Measurements from ENCODE around the gene NXNL1.
"Not testable (repeated sequence)": the region's sequence is repeated elsewhere in the genome, so short reads cannot be mapped to it uniquely, and the experiment has no call there.

NXNL1 gene

DNA sequence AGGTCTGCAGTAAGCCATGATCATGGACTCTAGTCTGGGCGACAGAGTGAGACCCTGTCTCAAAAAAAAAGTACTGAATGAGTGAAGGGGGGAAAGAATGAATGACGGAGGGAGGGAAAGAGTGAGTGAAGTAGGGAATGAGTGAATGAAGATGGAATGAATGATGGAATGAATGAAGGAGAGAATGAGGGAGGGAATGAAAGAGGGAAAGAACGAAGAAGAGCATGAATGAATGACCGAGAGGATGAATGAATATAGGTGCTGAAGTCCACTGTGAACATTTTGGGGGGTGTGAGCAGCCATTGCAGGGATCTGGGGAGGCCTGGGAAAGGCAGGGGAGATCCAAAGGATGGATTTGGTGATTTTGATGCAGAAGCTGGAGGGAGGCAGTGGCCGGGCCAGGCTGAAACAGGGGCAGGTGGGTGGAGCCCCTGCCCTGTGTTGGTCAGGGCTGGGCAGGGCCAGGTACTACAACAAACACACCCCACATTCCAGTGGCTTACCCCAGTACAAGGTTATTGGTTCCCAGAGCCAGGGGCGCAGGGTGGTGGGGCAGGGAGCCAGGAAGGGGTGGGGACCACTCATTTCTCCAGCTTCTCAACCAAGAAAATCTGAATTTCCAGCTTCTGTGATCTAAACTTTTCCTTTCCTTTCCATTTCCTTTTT, 23.9 kb upstream of the NXNL1 start:
- DNase-seq, result no peak

- DNase-seq, result no peak
Observed at GRCh38 chr19:17483605-17484002, 22.9 kb upstream of the NXNL1 start.

DNA sequence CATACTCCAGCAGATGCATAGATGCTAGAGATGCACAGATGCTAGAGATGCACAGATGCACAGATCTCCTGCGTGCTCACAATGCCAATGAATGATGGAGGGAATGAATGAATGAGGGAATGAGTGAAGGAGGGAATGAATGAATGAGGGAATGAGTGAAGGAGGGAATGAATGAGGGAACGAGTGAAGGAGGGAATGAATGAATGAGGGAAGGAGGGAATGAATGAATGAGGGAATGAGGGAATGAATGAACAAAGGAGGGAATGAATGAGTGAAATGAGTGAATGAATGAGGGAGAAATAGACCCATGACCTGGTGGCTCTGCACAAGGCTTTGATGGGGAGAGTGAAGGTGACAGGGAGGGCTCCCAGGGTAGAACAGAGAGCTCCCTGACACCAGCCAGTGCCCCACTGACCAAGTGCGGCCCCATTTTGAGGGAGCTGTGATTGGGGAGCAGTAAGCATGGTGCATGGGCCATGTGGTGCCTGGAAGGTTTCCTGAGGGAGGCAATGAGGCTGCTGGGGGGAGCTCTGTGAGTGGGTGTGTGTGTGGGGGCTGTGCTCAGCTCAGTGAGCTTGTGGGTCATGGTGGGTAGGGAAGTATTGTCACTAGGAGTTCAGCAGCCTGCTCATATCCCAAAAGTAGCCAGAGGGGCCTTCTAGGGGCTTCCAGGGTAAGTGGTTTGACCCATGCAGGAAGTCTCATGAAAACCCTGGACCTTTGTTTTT, 22.3 kb upstream of the NXNL1 start:
- DNase-seq, result no peak

DNA sequence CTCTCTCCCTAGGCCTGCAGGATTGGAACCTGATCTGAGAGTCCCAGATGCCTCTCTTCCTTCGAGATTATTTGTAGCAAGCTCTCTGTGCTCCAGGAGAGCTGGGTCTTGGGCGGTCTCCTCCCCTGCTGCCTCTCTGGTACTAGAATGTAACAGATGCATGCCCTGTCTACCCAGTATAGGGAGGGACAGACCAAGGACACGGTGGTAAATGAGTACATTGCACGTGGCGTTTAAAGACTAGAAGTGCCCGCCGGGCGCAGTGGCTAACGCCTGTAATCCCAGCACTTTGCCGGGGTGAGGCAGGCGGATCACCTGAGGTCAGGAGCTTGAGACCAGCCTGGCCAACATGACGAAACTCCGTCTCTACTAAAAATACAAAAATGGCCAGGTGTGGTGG, 21.3 kb upstream of the NXNL1 start:
- no peak for DNase-seq

GRCh38 chr19:17479325-17479791, 18.6 kb upstream of the NXNL1 start:
- DNase-seq, result no peak

DNA sequence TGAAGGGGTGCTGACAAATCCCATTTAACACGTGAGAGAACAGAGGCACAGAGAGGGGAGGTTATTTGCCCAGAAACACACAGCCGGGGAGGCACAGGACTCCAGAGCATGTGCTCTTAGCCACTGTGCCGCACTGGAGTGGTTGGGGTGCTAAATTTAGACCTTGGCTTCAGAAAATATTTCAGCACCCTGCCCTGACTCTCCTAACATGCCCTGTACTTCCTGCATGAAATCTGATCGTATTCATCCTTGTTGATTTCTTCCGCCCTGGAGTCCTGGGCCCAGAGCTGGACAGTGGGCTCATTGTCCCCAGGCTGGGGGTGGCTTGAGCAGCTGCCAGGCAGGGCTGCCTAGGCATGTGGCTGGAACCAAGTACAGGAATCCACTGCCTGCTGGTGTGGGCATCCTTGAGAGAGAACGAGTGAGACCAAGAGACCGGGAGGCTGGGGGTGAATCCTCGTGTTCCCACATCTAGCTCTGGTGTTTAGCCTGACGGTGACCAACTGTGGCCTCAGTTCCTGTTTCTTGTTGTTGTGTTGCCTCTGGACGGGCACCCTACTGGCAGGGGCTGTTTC, 14.9 kb upstream of the NXNL1 start:
- no peak for DNase-seq

DNA sequence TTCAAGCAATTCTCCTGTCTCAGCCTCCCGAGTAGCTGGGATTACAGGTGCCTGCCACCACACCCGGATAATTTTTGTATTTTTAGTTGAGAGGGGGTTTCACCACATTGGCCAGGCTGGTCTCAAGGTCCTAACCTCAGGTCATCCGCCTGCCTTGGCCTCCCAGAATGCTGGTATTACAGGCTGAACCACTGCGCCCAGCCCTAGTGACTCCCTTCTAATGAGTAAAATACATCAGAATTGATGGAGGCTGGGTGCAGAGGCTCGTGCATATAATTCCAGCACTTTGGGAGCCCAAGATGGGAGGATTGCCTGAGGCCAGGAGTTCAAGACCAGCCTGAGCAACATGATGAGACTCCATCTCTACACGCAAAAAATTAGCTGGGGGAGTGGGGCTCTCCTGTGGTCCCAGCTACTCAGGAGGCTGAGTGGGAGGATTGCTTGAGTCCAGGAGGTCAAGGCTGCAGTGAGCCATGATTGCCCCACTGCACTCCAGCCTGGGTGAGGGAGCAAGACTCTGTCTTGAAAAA, 14.3 kb upstream of the NXNL1 start:
- not testable (repeated sequence) for DNase-seq

GRCh38 chr19:17473041-17473440, 12.3 kb upstream of the NXNL1 start:
- no peak for DNase-seq

- DNase-seq, result no peak
Observed at GRCh38 chr19:17471410-17472125, 10.8 kb upstream of the NXNL1 start.

GRCh38 chr19:17470068-17470841, 9.5 kb upstream of the NXNL1 start, which contains the start of gene SLC27A1:
TSS of gene SLC27A1 (plus strand) at chr19:17470524. CDS start at chr19:17470541, 17 bp downstream.
- peak; percentile 91 for DNase-seq

- DNase-seq, result peak; percentile 88
Observed at GRCh38 chr19:17469481-17470067, 8.8 kb upstream of the NXNL1 start.

GRCh38 chr19:17469092-17469480, 8.4 kb upstream of the NXNL1 start:
- no peak for DNase-seq

DNA sequence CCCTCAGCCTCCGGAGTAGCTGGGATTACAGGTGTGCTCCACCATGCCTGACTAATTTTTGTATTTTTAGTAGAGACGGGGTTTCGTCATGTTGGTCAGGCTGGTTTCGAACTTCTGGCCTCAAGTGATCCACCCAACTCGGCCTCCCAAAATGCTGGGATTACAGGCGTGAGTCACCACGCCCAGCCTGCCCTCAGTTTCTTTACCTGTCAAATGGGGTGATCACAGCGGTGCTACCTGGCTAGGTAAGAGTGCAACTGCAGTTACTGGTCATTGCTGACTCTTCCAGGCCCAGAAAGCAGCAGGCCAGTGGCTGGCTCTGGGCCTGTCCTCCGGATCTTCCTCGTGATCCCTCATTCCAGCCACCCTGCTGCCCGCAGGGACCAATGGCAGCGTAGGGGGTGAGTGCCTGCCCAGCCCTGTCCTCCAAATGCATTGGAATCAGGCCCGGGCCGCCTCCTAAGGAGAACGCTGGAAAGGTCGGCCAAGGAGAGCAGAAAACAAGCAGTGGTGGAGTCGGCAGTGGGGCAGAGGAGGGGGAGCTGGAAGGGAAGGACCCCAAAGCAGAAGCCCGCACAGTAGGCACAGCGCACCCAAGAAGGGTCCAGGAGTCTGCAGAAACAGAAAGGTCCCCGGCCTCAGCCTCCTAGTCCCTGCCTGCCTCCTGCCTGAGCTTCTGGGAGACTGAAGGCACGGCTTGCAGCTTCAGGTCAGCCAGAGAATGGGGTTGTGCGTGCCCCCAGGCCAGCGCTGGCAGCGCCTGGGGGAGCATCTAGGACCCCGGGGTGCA, 7.8 kb upstream of the NXNL1 start:
- no peak for DNase-seq

DNA sequence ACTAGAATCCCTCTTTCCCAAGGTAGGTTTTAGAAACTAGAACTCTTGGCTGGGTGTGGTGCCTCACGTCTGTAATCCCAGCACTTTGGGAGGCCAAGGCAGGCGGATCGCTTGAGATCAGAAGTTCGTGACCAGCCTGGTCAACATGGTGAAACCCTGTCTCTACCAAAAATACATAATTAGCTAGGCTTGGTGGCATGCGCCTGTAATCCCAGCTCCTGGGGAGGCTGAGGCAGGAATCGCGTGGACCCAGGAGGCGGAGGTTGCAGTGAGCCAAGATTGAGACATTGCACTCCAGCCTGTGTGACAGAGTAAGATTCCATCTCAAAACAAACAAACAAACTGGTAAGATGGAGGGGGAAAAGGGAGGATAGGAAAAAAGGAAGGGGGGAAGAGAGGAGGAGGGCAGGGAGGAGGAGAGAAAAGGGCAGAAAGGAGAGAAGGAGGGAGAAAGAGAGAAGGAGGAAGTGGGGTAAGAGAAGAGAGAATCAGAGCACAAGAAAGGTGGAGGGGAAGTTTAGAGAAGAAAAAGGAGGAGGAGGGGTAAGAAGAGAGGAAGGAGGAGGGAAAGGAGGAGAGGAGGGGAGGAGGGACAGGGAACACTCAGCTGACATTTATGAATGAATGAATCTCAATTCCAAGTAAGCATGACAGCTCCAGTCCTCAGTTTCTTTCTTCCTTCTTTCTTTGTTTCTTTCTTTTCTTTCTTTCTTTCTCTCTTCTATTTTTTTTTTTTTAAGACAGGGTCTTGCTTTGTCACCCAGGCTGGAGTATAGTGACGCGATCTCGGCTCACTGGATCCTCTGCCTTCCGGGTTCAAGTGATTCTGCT, 7.0 kb upstream of the NXNL1 start:
- no peak for DNase-seq

DNA sequence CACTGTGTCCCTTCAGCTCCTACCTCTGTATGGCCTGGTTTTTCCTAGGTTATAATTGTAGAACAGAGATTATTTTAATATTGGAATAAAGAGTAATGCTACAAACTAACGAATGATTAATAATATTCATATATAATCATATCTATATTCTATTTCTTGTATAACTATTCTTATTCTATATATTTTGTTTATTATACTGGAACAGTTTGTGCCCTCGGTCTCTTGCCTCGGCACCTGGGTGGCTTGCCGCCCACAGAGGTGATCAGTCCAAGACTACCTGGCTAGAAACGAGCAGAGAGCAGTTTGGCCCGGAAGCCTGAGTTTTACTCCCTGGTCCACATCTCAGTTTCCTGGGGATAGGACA, 5.7 kb upstream of the NXNL1 start:
- no peak for DNase-seq

- no peak for DNase-seq
Observed at GRCh38 chr19:17458970-17459369, 1.8 kb downstream of the NXNL1 start.

DNA sequence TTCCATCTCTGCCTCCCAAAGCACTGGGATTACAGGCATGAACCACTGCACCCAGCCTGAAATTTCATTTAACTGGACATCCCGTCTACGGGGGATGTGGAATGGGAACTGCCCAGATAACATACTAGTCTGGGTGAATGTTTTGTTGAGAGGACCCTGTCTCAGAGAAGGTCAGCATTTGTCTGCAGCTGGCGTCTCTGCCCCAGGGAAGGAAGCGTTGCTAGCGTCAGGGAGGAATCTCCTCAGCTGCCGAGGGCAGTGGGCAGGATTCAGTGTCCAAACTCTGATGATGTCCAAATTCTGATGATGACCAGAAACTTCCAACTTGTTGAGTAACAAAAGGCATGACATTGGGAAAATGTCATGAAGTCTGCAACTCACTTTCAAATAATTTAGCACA, 3.1 kb downstream of the NXNL1 start:
- DNase-seq, result no peak

- DNase-seq, result no peak
Observed at GRCh38 chr19:17456127-17456526, 4.6 kb downstream of the NXNL1 start.

DNA sequence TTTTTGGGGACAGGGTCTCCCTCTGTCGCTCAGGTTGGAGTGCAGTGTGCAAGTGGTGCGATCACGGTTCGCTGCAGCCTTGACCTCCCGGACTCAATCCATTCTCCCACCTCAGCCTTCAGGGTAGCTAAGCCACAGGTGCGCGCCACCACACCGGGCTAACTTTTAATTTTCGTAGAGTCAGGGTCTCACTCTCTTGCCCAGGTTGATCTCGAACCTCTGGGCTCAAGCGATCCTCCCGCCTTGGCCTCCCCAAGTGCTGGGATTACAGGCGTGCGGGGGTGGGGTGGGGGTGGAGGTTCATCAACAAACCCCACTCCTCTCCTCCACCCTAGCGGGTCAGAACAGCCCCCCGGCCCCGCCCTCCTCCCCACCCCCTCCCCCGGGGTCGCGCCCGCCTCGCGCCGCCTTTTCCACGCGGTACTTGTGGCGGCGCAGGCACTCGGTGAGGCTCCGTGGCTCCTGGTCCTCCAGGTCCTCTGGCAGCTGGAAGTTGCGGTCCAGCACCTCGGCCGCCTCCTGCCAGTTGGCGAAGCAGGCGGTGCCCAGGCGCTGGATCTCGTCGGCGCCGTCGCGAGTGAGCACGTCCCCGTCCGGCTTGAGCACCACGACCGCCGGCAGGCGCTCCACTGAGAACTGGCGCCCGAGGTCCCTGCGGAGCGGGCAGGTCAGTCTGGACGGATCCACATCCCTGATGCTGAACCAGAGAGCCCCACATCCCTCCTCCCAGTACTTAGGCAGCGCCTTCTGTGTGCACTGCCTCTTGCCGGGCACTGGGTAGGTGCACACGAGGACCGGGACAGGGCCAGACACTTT, 5.2 kb downstream of the NXNL1 start:
- DNase-seq, result no peak
